ENCODE results near the gene TMEM109. TPM values are rescaled to one million over a fixed set of nuclear protein-coding genes. Genes with fewer than 3 reads are reported as not detected.

Gene TMEM109
- total RNA-seq, 1 donor from 2014 or later, result 97.0 TPM

GRCh38 chr11:60875366-60876167, 38.4 kb upstream of the TMEM109 start:
- peaks cover 25% of the 10 kb centered on the region for H3K4me1 Mint-ChIP-seq (ENCODE audit: low read depth)
- H3K4me3 Mint-ChIP-seq (ENCODE audit: unreplicated experiment), result no peak overlapping the region
- H3K9me3 Mint-ChIP-seq (ENCODE audit: low read depth), result no peaks in the 10 kb centered on the region
- no peaks in the 10 kb centered on the region for H3K27me3 Mint-ChIP-seq (ENCODE audit: low read depth)
- no peak for TF ChIP-seq CTCF (IDR thresholded peaks at IDR 0.05)
- peaks cover 2% of the 10 kb centered on the region for H3K36me3 Mint-ChIP-seq (ENCODE audit: low read depth)
- H3K27ac Mint-ChIP-seq (ENCODE audit: unreplicated experiment), result no peak overlapping the region
- peak; percentile 64 for DNase-seq (ENCODE audit: low spot score)

- no peaks in the 10 kb centered on the region for H3K9me3 Mint-ChIP-seq (ENCODE audit: low read depth)
- H3K36me3 Mint-ChIP-seq (ENCODE audit: low read depth), result peaks cover 4% of the 10 kb centered on the region
- no peak for DNase-seq (ENCODE audit: low spot score)
- TF ChIP-seq CTCF (IDR thresholded peaks at IDR 0.05), result no peak
- no peak overlapping the region for H3K4me3 Mint-ChIP-seq (ENCODE audit: unreplicated experiment)
- H3K27me3 Mint-ChIP-seq (ENCODE audit: low read depth), result no peaks in the 10 kb centered on the region
- peaks cover 21% of the 10 kb centered on the region for H3K4me1 Mint-ChIP-seq (ENCODE audit: low read depth)
- no peak overlapping the region for H3K27ac Mint-ChIP-seq (ENCODE audit: unreplicated experiment)
Measured at GRCh38 chr11:60876168-60876485, 37.8 kb upstream of the TMEM109 start.

GRCh38 chr11:60878245-60879101, 35.5 kb upstream of the TMEM109 start:
- Mint-ChIP-seq H3K27ac (ENCODE audit: unreplicated experiment) (no peak overlapping the region), H3K4me3 (ENCODE audit: unreplicated experiment) (no peak overlapping the region), H3K9me3 (ENCODE audit: low read depth) (no peaks in the 10 kb centered on the region), H3K4me1 (ENCODE audit: low read depth) (peaks cover 1% of the 10 kb centered on the region), H3K27me3 (ENCODE audit: low read depth) (no peaks in the 10 kb centered on the region), H3K36me3 (ENCODE audit: low read depth) (peaks cover 18% of the 10 kb centered on the region)
- DNase-seq (ENCODE audit: low spot score), result peak; percentile 32
- TF ChIP-seq CTCF (IDR thresholded peaks at IDR 0.05), result no peak

GRCh38 chr11:60879104-60879503, 34.9 kb upstream of the TMEM109 start:
- no peak overlapping the region for H3K27ac Mint-ChIP-seq (ENCODE audit: unreplicated experiment)
- no peaks in the 10 kb centered on the region for H3K27me3 Mint-ChIP-seq (ENCODE audit: low read depth)
- H3K9me3 Mint-ChIP-seq (ENCODE audit: low read depth), result no peaks in the 10 kb centered on the region
- no peak for TF ChIP-seq CTCF (IDR thresholded peaks at IDR 0.05)
- H3K4me3 Mint-ChIP-seq (ENCODE audit: unreplicated experiment), result no peak overlapping the region
- peaks cover 22% of the 10 kb centered on the region for H3K36me3 Mint-ChIP-seq (ENCODE audit: low read depth)
- DNase-seq (ENCODE audit: low spot score), result no peak
- H3K4me1 Mint-ChIP-seq (ENCODE audit: low read depth), result no peaks in the 10 kb centered on the region

- Mint-ChIP-seq H3K4me3 (ENCODE audit: unreplicated experiment) (no peak overlapping the region), H3K9me3 (ENCODE audit: low read depth) (no peaks in the 10 kb centered on the region), H3K36me3 (ENCODE audit: low read depth) (peaks cover 22% of the 10 kb centered on the region), H3K4me1 (ENCODE audit: low read depth) (no peaks in the 10 kb centered on the region), H3K27me3 (ENCODE audit: low read depth) (no peaks in the 10 kb centered on the region), H3K27ac (ENCODE audit: unreplicated experiment) (no peak overlapping the region)
- no peak for TF ChIP-seq CTCF (IDR thresholded peaks at IDR 0.05)
- peak; percentile 24 for DNase-seq (ENCODE audit: low spot score)
Measured at GRCh38 chr11:60879971-60880588, 33.9 kb upstream of the TMEM109 start.
